ENCODE data around the gene TNKS2. TPM values are rescaled to one million over a fixed set of nuclear protein-coding genes. Genes with fewer than 3 reads are reported as not detected.
"Not testable (repeated sequence)": the region's sequence is repeated elsewhere in the genome, so short reads cannot be mapped to it uniquely, and the experiment has no call there.

Gene TNKS2
- 52.8 and 53.2 TPM in 2 replicates for total RNA-seq
- long read RNA-seq, full-length matches to known transcripts: 1 of 27 reads
- long read RNA-seq, partial matches to known transcripts: 14 of 27 reads
- long read RNA-seq, other reads (novel, unspliced or antisense): 12 of 27 reads

DNA sequence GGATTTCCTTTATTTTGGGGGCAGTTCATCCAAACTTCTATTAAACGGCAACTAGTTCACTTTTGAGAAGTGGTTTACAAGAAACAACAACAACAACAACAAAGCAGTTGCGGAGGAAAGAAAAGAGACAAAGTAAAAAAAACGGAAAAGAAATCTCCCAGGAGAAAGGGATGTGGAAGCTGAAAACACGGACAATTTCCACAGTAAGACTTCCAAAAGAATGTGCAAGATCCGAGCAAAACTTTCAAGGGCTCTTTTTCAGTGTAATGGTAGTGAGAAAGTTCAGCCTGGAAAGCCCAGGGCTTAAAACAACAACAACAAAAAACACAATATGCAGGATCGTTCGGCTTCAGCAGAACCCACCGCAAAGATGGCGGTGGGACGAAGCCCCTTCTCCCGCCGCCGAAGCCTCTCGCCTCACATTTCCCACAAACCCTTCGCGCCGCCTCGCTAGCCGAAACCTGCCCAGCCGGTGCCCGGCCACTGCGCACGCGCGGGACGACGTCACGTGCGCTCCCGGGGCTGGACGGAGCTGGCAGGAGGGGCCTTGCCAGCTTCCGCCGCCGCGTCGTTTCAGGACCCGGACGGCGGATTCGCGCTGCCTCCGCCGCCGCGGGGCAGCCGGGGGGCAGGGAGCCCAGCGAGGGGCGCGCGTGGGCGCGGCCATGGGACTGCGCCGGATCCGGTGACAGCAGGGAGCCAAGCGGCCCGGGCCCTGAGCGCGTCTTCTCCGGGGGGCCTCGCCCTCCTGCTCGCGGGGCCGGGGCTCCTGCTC lies at the start of gene TNKS2:
TNKS2 (plus strand) TSS at position 553 of the 775 bp plus-strand sequence. CDS start 265 bp downstream, outside the sequence.
- Mint-ChIP-seq H3K9me3 (ENCODE audit: low read depth) (no peaks in the 10 kb centered on the region), H3K36me3 (ENCODE audit: insufficient read depth) (peaks cover 14% of the 10 kb centered on the region)

GRCh38 chr10:91749592-91749991 lies 48.6 kb upstream of the TNKS2 start:
- not testable (repeated sequence) for H3K36me3 Mint-ChIP-seq (ENCODE audit: insufficient read depth); H3K27me3 Mint-ChIP-seq; DNase-seq (ENCODE audit: low spot score, unreplicated experiment); H3K4me3 Mint-ChIP-seq (ENCODE audit: low read depth); H3K9me3 Mint-ChIP-seq (ENCODE audit: low read depth); H3K4me1 Mint-ChIP-seq (ENCODE audit: low read depth); H3K27ac Mint-ChIP-seq

More for the DNA sequence above, at the start of gene TNKS2:
- DNase-seq (ENCODE audit: low spot score, unreplicated experiment): peak; percentile 96
- Mint-ChIP-seq H3K27ac (peak within 1 kb of the TSS; percentile 99), H3K4me3 (ENCODE audit: low read depth) (peak within 1 kb of the TSS; percentile 96), H3K27me3 (no peaks in the 10 kb centered on the region), H3K4me1 (ENCODE audit: low read depth) (peaks cover 34% of the 10 kb centered on the region)
- TF ChIP-seq, protein P1, sequence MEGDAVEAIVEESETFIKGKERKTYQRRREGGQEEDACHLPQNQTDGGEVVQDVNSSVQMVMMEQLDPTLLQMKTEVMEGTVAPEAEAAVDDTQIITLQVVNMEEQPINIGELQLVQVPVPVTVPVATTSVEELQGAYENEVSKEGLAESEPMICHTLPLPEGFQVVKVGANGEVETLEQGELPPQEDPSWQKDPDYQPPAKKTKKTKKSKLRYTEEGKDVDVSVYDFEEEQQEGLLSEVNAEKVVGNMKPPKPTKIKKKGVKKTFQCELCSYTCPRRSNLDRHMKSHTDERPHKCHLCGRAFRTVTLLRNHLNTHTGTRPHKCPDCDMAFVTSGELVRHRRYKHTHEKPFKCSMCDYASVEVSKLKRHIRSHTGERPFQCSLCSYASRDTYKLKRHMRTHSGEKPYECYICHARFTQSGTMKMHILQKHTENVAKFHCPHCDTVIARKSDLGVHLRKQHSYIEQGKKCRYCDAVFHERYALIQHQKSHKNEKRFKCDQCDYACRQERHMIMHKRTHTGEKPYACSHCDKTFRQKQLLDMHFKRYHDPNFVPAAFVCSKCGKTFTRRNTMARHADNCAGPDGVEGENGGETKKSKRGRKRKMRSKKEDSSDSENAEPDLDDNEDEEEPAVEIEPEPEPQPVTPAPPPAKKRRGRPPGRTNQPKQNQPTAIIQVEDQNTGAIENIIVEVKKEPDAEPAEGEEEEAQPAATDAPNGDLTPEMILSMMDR (IDR thresholded peaks at IDR 0.05; ENCODE audit: unreplicated experiment): no peak

DNA sequence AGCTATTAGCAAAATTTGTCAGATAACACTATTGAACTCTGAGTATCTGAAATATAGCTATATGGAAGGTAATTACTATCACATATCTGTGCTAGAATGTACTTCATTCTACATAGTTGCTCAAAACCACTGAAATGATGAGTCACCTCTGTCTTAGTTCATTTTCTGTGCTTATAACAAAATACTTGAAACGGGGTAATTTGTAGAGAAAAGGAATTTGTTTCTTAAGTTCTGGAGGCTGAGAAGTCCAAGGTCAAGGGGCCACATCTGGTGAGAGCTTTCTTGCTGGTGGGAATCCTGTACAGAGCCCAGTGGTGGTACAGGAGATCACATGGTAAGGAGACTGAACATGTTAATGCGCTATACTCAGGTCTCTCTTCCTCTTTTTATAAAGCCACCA lies 41.9 kb upstream of the TNKS2 start:
- TF ChIP-seq, protein P1 (IDR thresholded peaks at IDR 0.05; ENCODE audit: unreplicated experiment): no peak
- DNase-seq (ENCODE audit: low spot score, unreplicated experiment): no peak
- no peak overlapping the region for H3K27ac Mint-ChIP-seq
- H3K36me3 Mint-ChIP-seq (ENCODE audit: insufficient read depth): no peaks in the 10 kb centered on the region
- H3K4me3 Mint-ChIP-seq (ENCODE audit: low read depth): no peak overlapping the region
- peaks cover 4% of the 10 kb centered on the region for H3K27me3 Mint-ChIP-seq
- H3K4me1 Mint-ChIP-seq (ENCODE audit: low read depth): no peaks in the 10 kb centered on the region
- peaks cover 2% of the 10 kb centered on the region for H3K9me3 Mint-ChIP-seq (ENCODE audit: low read depth)

DNA sequence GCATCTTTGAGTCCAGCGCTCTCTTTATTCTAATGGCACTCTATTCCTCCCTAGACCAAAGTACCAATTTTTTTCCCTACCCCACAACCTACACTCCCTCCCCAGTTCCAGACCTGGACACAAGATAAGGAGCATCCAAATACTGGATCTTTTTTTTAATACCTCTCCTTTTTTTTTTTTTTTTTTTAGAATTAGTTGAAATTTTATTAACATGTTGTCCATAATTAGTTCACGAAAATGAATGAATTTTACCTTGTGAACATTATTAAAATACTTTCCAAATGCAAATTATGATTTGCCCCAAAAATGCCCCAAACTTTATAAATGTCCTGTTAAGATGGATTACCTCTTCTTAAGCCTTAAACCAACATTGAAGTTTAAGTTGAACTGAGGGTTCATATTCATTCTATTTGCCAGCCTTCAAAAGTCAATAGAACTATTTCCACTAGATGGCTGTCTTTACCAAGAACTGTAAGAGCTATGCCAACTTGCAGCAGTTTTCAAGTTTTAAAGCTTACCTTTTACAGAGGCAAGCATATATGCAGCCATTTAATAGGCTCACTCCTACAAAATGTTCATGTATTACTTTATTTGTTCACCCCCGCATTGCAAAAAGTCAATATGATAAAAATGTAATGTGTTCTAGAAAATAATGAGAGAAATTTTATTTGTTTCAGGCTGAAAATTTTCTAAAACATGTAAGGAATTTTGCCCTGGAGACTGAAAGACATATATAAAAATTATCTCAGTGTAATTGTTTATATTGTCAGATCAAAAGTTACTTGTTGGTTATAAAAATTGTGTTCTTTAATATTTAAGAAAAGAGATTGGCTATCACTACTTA lies 39.7 kb upstream of the TNKS2 start:
- H3K4me3 Mint-ChIP-seq (ENCODE audit: low read depth): no peak overlapping the region
- no peak for DNase-seq (ENCODE audit: low spot score, unreplicated experiment)

DNA sequence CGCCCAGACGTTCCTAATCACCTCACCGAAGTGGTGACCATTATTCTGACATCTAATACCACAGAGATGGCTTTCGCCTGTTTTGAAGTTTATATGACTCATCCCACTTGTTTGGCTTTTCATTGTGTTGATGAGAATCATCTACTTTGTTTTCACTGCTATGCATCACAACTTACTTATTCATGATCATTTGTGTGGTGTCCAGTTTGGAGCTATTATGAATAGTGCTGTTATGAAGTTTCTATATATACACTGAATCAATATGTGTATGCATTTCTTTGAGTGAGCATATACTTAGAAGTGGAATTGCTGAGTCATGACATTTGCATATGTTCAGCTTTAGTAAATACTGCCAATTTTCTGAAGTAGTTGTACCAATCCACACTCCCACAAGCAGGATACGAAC lies 38.6 kb upstream of the TNKS2 start:
- H3K9me3 Mint-ChIP-seq (ENCODE audit: low read depth): peaks cover 22% of the 10 kb centered on the region
- no peak for DNase-seq (ENCODE audit: low spot score, unreplicated experiment)
- H3K27me3 Mint-ChIP-seq: peaks cover 4% of the 10 kb centered on the region
- H3K36me3 Mint-ChIP-seq (ENCODE audit: insufficient read depth): no peaks in the 10 kb centered on the region
- H3K4me1 Mint-ChIP-seq (ENCODE audit: low read depth): no peaks in the 10 kb centered on the region
- TF ChIP-seq, protein P1 (IDR thresholded peaks at IDR 0.05; ENCODE audit: unreplicated experiment): no peak
- H3K4me3 Mint-ChIP-seq (ENCODE audit: low read depth): no peak overlapping the region
- H3K27ac Mint-ChIP-seq: no peak overlapping the region

More for the DNA sequence above, 39.7 kb upstream of the TNKS2 start:
- Mint-ChIP-seq H3K4me1 (ENCODE audit: low read depth) (no peaks in the 10 kb centered on the region), H3K27me3 (peaks cover 4% of the 10 kb centered on the region), H3K9me3 (ENCODE audit: low read depth) (peaks cover 18% of the 10 kb centered on the region), H3K36me3 (ENCODE audit: insufficient read depth) (no peaks in the 10 kb centered on the region), H3K27ac (no peak overlapping the region)
- TF ChIP-seq, protein P1 (IDR thresholded peaks at IDR 0.05; ENCODE audit: unreplicated experiment): peak; percentile 55

All from progenitor cell of endocrine pancreas (in vitro differentiated cells).